HL-60 (cell line): ENCODE measurements around the gene TRAF5.

Experiments used
- DNase-seq, 2 experiments: peaks; one replicate each; pipeline ENCODE4 v3.0.0-alpha.2; 2010 to 2020; ENCODE audit warnings: low read depth in 1 of 2, low spot score in 1 of 2
- H3K27ac ChIP-seq: fragments of 250-450 bp; sonication (Bioruptor Pico); replicated peaks from 2 replicates; pipeline ENCODE4 v1.5.1; 2020; ENCODE audit warnings: mild to moderate bottlenecking, moderate library complexity
- H3K27me3 ChIP-seq: fragments of 250-450 bp; sonication (Bioruptor Pico); 2 replicates; pipeline ENCODE4 v1.5.1; 2021; ENCODE audit warnings: mild to moderate bottlenecking, moderate library complexity; ENCODE audit not compliant: insufficient read depth, poor library complexity, severe bottlenecking
- H3K4me3 ChIP-seq: replicated peaks from 2 replicates; pipeline ENCODE4 v1.5.1; 2011; ENCODE audit warnings: mild to moderate bottlenecking, control low read depth, low read length; ENCODE audit not compliant: insufficient read depth
- GABPA ChIP-seq: IDR thresholded peaks from 2 replicates; pipeline ENCODE4 v1.6.1; 2012; ENCODE audit warnings: low read depth
- POLR2AphosphoS5 ChIP-seq: IDR thresholded peaks from 2 replicates; pipeline ENCODE4 v1.6.1; 2012; ENCODE audit warnings: low read depth
- SPI1 ChIP-seq: IDR thresholded peaks from 2 replicates; pipeline ENCODE4 v1.6.1; 2012; ENCODE audit warnings: low read depth, mild to moderate bottlenecking, borderline replicate concordance
- TF ChIP-seq, protein P1 (sequence below): IDR thresholded peaks from 2 replicates; pipeline ENCODE4 v1.6.1; 2012; ENCODE audit warnings: low read depth; ENCODE audit not compliant: insufficient replicate concordance
- TF ChIP-seq, protein P2 (sequence below): IDR thresholded peaks from one replicate; pipeline ENCODE4 v1.5.1; 2011; ENCODE audit warnings: low read length, control low read depth, inconsistent platforms; ENCODE audit not compliant: insufficient read depth

The TRAF5 gene

GRCh38 chr1:211345719-211346118 lies 19.1 kb downstream of the TRAF5 start:
- TF ChIP-seq SPI1 (no peak), POLR2AphosphoS5 (no peak), GABPA (no peak)
- TF ChIP-seq, protein P1, sequence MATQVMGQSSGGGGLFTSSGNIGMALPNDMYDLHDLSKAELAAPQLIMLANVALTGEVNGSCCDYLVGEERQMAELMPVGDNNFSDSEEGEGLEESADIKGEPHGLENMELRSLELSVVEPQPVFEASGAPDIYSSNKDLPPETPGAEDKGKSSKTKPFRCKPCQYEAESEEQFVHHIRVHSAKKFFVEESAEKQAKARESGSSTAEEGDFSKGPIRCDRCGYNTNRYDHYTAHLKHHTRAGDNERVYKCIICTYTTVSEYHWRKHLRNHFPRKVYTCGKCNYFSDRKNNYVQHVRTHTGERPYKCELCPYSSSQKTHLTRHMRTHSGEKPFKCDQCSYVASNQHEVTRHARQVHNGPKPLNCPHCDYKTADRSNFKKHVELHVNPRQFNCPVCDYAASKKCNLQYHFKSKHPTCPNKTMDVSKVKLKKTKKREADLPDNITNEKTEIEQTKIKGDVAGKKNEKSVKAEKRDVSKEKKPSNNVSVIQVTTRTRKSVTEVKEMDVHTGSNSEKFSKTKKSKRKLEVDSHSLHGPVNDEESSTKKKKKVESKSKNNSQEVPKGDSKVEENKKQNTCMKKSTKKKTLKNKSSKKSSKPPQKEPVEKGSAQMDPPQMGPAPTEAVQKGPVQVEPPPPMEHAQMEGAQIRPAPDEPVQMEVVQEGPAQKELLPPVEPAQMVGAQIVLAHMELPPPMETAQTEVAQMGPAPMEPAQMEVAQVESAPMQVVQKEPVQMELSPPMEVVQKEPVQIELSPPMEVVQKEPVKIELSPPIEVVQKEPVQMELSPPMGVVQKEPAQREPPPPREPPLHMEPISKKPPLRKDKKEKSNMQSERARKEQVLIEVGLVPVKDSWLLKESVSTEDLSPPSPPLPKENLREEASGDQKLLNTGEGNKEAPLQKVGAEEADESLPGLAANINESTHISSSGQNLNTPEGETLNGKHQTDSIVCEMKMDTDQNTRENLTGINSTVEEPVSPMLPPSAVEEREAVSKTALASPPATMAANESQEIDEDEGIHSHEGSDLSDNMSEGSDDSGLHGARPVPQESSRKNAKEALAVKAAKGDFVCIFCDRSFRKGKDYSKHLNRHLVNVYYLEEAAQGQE: no peak
- TF ChIP-seq, protein P2, sequence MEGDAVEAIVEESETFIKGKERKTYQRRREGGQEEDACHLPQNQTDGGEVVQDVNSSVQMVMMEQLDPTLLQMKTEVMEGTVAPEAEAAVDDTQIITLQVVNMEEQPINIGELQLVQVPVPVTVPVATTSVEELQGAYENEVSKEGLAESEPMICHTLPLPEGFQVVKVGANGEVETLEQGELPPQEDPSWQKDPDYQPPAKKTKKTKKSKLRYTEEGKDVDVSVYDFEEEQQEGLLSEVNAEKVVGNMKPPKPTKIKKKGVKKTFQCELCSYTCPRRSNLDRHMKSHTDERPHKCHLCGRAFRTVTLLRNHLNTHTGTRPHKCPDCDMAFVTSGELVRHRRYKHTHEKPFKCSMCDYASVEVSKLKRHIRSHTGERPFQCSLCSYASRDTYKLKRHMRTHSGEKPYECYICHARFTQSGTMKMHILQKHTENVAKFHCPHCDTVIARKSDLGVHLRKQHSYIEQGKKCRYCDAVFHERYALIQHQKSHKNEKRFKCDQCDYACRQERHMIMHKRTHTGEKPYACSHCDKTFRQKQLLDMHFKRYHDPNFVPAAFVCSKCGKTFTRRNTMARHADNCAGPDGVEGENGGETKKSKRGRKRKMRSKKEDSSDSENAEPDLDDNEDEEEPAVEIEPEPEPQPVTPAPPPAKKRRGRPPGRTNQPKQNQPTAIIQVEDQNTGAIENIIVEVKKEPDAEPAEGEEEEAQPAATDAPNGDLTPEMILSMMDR: no peak
- DNase-seq: no peak
- H3K4me3 ChIP-seq: no peak overlapping the region
- H3K27me3 ChIP-seq: no peaks in the 10 kb centered on the region
- no peak overlapping the region for H3K27ac ChIP-seq

GRCh38 chr1:211347077-211347844 lies 20.6 kb downstream of the TRAF5 start:
- Histone ChIP-seq H3K27me3 (no peaks in the 10 kb centered on the region), H3K4me3 (no peak overlapping the region), H3K27ac (no peak overlapping the region)
- TF ChIP-seq SPI1 (no peak), POLR2AphosphoS5 (no peak), GABPA (no peak)
- TF ChIP-seq, protein P1: no peak
- TF ChIP-seq, protein P2: no peak
- DNase-seq: no peak

DNA sequence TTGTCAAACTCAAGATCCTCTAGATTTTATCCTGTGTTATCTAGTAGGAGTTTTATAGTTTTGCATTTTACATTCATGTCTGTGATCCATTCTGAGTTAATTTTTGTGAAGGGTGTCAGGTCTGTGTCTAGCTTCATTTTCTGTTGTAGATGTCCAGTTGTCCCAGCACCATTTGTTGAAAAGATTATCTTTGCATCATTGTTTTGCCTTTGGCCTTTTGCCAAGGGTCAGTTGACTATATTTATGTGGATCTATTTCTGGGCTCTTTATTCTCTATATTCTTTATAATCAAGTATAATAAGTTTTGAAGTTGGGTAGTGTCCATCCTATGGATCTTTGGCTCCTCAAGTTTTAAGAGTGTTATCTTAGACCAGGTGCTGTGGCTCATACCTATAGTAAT lies 21.9 kb downstream of the TRAF5 start:
- no peak for DNase-seq
- no peak overlapping the region for H3K27ac ChIP-seq
- H3K27me3 ChIP-seq: no peaks in the 10 kb centered on the region
- TF ChIP-seq POLR2AphosphoS5 (no peak), SPI1 (no peak), GABPA (no peak)
- TF ChIP-seq, protein P1: no peak
- TF ChIP-seq, protein P2: no peak
- no peak overlapping the region for H3K4me3 ChIP-seq
